GM21786 (cell line): ENCODE data around the gene GPR161.

Source experiments
- ATAC-seq: cut with Tn5 transposase; IDR thresholded peaks from one replicate; pipeline ENCODE4 v1.9.1; 2021; ENCODE audit not compliant: unreplicated experiment

The GPR161 gene

DNA sequence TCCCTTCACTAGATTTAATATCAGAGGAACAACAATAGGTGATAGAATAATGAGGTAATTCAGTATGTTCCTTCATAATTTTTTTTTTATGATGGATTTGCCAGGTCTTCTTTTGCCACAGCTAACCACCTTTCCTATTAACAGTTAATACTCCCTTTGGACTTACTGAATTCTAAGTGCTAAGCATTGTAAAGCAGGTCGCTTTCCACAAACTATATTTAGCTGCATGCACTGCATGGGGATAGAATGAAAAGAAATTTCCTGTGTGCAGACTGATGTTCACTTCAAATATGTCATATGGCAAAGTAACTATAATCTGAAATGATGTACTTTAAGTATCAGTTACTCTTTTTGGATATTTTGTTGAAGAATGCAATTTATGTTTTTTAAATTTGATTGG is 85.8 kb downstream of the GPR161 start:
- ATAC-seq = no peak

DNA sequence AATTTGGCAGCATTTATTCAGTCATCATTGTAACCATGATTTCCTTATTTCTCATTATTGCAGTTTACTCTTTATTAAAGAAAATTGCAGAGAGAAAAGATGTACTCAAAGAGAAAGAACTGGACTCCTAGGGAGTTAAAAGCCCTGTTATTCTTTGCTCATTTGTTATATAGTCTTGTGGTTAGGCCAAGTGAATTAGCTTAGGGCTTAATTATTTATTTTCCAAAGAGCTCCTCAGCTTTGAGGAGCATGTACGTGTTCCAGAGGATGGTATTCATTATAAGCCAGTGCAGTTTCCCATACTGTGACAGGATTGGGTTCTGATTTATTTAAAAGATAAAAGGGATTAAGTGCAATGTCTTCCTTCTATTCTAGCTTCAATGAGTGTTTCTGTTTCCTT is 86.4 kb downstream of the GPR161 start:
- no peak for ATAC-seq

DNA sequence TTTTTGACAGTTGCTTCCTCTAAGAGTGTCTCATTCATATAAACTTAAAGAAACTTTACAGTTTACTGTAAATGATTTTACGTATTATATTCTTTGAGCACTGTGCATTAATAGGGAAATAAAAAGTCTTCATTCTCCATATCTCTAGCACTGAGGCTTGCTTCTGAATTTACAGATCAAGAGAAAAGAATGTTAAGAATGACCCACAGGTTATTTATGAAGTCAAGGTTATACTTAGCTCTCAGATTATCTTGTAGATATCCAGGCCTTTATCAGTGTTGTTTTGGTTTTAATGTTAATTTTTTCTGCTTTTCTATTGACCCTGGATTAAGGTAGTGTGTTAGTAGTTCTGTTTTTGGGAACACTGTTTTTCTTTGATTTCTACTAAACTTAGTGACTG is 91.4 kb downstream of the GPR161 start:
- ATAC-seq = no peak

DNA sequence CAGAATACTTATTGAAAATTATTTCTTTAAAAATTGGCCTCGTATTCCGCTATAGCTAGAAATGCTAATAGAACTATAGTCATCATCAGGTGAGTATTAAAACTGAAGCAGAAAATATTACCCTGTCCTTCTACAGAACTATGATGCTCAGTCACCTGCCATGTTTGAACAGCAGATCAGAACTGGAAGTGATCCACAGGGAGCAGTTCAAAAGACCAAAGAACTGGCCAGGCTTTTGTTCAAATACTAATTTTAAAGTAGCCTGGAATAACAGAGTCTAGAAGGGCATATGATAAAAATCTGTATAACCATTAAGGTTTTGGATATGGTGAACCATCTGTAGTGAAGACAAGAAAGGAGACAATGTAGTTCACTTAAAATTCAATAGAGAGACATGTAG is 94.4 kb downstream of the GPR161 start:
- ATAC-seq = no peak

DNA sequence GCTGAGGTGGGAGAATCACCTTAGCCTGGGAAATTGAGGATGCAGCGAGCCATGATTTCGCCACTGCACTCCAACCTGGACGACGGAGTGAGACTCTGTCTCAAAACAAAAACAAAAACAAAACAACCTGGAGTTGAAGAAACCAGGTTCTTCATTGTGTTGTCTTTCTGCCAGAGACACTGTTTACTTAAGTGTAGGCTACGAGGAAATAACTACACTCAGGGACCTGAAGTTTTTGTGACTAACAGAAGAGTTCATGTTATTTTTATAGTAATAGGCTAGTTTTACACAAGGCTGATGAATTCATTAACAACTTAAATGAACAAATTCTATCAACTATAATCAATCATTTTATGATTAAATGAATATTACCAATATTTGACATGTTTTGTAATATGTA is 101.4 kb downstream of the GPR161 start:
- no peak for ATAC-seq

DNA sequence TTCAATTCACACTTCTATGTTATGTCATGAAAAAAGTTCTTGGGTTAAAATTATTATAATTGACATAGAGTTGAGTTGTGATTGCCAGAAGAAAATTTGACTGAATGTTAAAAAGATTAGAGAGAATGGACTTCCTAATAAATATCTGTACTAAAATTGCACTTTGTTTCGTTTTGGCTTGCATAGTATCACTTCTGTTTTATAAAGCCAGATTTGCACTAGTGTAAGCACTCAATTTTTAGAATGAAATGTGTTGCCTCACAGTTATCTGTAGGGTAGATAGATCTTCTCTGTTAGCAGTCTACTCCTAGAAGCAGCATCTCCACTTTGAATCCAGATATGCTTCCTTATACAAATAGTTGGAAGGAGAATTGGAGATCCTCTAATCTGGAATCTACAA is 104.7 kb downstream of the GPR161 start:
- ATAC-seq = no peak

DNA sequence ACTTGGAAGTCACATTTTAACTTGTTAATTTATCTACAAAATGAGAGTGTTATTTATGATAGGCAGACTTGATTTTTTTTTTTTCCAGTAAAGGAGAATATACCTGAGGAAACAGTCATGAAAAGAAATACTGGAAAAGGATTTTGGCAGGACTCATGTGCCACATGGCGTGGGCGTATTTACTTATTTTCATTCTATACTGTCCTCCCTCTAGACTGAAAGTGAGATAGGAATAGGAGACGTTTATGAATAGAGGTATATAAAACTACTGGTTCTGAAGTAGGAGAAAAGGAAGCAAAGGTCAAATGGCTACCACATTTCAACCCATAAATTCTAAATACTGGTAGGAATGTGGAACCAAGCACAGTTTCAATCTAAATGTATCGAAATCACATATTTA is 105.1 kb downstream of the GPR161 start:
- no peak for ATAC-seq

DNA sequence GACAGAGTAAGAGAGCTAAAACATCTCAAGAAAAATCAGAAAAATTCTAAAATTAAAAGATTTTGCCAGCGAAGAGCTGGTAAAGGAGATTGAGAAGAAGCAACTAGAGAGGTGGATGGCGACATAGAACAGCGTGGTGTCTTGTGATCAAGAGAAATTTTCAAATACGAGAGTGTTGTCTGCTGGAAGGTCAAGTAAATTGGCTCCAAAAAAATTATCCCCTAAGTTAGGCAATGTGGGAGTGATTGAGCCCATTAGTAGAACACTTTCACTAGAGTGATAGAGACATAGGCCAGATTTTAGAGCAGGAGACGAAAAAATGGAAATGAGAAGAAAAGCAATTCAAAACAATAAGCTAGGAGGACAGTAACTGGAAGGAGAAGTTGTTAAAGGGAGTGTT is 105.5 kb downstream of the GPR161 start:
- ATAC-seq = no peak
